GM12891 (cell line): Measurements from ENCODE around the gene MALSU1.

Experiments
- PAX5 ChIP-seq: IDR thresholded peaks from 2 replicates; pipeline ENCODE4 v1.6.1; 2011; ENCODE audit warnings: low read length, moderate library complexity, mild to moderate bottlenecking; ENCODE audit not compliant: insufficient read depth, severe bottlenecking
- POLR2A ChIP-seq: IDR thresholded peaks from 2 replicates; pipeline ENCODE4 v1.6.1; 2011; ENCODE audit warnings: low read depth, low read length, control low read depth
- POLR2AphosphoS5 ChIP-seq: IDR thresholded peaks from 2 replicates; pipeline ENCODE4 v1.6.1; 2011; ENCODE audit warnings: low read depth, low read length, control low read depth
- SPI1 ChIP-seq: IDR thresholded peaks from 2 replicates; pipeline ENCODE4 v1.6.1; 2011; ENCODE audit warnings: low read depth, low read length, control low read depth
- TAF1 ChIP-seq: IDR thresholded peaks from 2 replicates; pipeline ENCODE4 v1.6.1; 2011; ENCODE audit warnings: low read depth, low read length, control low read depth

- TF ChIP-seq POLR2A (no peak), SPI1 (no peak), POLR2AphosphoS5 (no peak), PAX5 (no peak), TAF1 (no peak)
These were observed 31.0 kb upstream of the MALSU1 start for GRCh38 chr7:23268167-23268566.
